Fibroblast of the conjunctiva (primary cell): ENCODE data around the gene SORT1.

Source experiments
- DNase-seq: peaks from one replicate; pipeline ENCODE4 v3.0.0-alpha.2; 2010; ENCODE audit warnings: low read depth

SORT1 gene

GRCh38 chr1:109272831-109273547 is 124.7 kb downstream of the SORT1 start:
- DNase-seq: no peak

- no peak for DNase-seq
These were observed 125.5 kb downstream of the SORT1 start for GRCh38 chr1:109272021-109272799.

GRCh38 chr1:109271458-109271857 is 126.3 kb downstream of the SORT1 start:
- no peak for DNase-seq

GRCh38 chr1:109270623-109271317 is 126.9 kb downstream of the SORT1 start:
- no peak for DNase-seq

GRCh38 chr1:109269981-109270622 is 127.6 kb downstream of the SORT1 start:
- DNase-seq: no peak

GRCh38 chr1:109269212-109269980 is 128.3 kb downstream of the SORT1 start:
- DNase-seq: no peak

GRCh38 chr1:109268431-109269211 is 129.1 kb downstream of the SORT1 start:
- no peak for DNase-seq

GRCh38 chr1:109267743-109268300 is 129.9 kb downstream of the SORT1 start:
- no peak for DNase-seq

- no peak for DNase-seq
These were observed 130.8 kb downstream of the SORT1 start for GRCh38 chr1:109266965-109267364.

- no peak for DNase-seq
These were observed 131.9 kb downstream of the SORT1 start for GRCh38 chr1:109265741-109266330.

GRCh38 chr1:109265016-109265415 is 132.7 kb downstream of the SORT1 start:
- DNase-seq: no peak

- DNase-seq: no peak
These were observed 133.4 kb downstream of the SORT1 start for GRCh38 chr1:109264379-109264755.

GRCh38 chr1:109263597-109264378 is 133.9 kb downstream of the SORT1 start:
- DNase-seq: peak; percentile 81

GRCh38 chr1:109263234-109263596 is 134.5 kb downstream of the SORT1 start:
- DNase-seq: no peak

GRCh38 chr1:109262231-109263055 is 135.3 kb downstream of the SORT1 start:
- no peak for DNase-seq

- no peak for DNase-seq
These were observed 136.1 kb downstream of the SORT1 start for GRCh38 chr1:109261578-109261977.

- no peak for DNase-seq
These were observed 136.7 kb downstream of the SORT1 start for GRCh38 chr1:109261006-109261405.
